ENCODE data around the gene CPM. TPM values are rescaled to one million over a fixed set of nuclear protein-coding genes. Genes with fewer than 3 reads are reported as not detected.

Gene CPM
- total RNA-seq, 1 experiment from 2014 or later = 0.96 TPM

- TF ChIP-seq FOXP4 (CRISPR knock-in tag; IDR thresholded peaks at IDR 0.05) (no peak), SMAD4 (CRISPR knock-in tag; IDR thresholded peaks at IDR 0.05) (no peak), TEAD4 (CRISPR knock-in tag; IDR thresholded peaks at IDR 0.05) (no peak), GABPB1 (CRISPR knock-in tag; IDR thresholded peaks at IDR 0.05) (no peak)
These were observed 119.8 kb downstream of the CPM start (continued) for GRCh38 chr12:68813242-68813593.

- Mint-ChIP-seq H3K9me3 (no peaks in the 10 kb centered on the region), H3K4me1 (peaks cover 11% of the 10 kb centered on the region), H3K27ac (peak overlapping the region; percentile 53), H3K36me3 (peaks cover 73% of the 10 kb centered on the region), H3K4me3 (peak overlapping the region; percentile 33), H3K27me3 (ENCODE audit: low read depth) (no peaks in the 10 kb centered on the region)
- POLR2A ChIA-PET = interaction anchor here (0.6 to 0.7 kb wide), 2 partner anchors 17 to 137 kb away, joined by 3 to 4 read pairs; no protein-coding TSS in a partner anchor
- DNase-seq (ENCODE audit: low spot score) = no peak
- ATAC-seq = no peak
- CTCF ChIA-PET = interaction anchor here (2.4 kb wide), 1 partner anchor 18 kb away, joined by 13 read pairs; no protein-coding TSS in a partner anchor
- TF ChIP-seq TP53 (CRISPR knock-in tag; IDR thresholded peaks at IDR 0.05) (no peak), HMGA2 (CRISPR knock-in tag; IDR thresholded peaks at IDR 0.05) (no peak), E2F4 (CRISPR knock-in tag; IDR thresholded peaks at IDR 0.05; ENCODE audit: borderline replicate concordance, low read depth) (no peak), ZNF512 (CRISPR knock-in tag; IDR thresholded peaks at IDR 0.05; ENCODE audit: borderline replicate concordance) (no peak), ZNF425 (CRISPR knock-in tag; conservative IDR thresholded peaks at IDR 0.05) (no peak), CREM (CRISPR knock-in tag; IDR thresholded peaks at IDR 0.05) (no peak), USF1 (CRISPR knock-in tag; IDR thresholded peaks at IDR 0.05) (no peak), ERG (CRISPR knock-in tag; IDR thresholded peaks at IDR 0.05) (no peak), FOXK1 (CRISPR knock-in tag; IDR thresholded peaks at IDR 0.05) (no peak), ZSCAN18 (CRISPR knock-in tag; IDR thresholded peaks at IDR 0.05) (no peak), NR3C1 (CRISPR knock-in tag; conservative IDR thresholded peaks at IDR 0.05; ENCODE audit: low read depth) (no peak), EMX1 (CRISPR knock-in tag; IDR thresholded peaks at IDR 0.05) (no peak), ATF2 (CRISPR knock-in tag; IDR thresholded peaks at IDR 0.05; ENCODE audit: borderline replicate concordance, low read depth) (no peak), E2F1 (CRISPR knock-in tag; IDR thresholded peaks at IDR 0.05) (no peak), SOX15 (CRISPR knock-in tag; IDR thresholded peaks at IDR 0.05) (no peak), E2F5 (CRISPR knock-in tag; IDR thresholded peaks at IDR 0.05) (no peak)
These were observed 120.3 kb downstream of the CPM start for GRCh38 chr12:68812553-68813241.

Data from WTC11 (cell line).